ENCODE data around the gene JAG1. TPM values are rescaled to one million over a fixed set of nuclear protein-coding genes. Genes with fewer than 3 reads are reported as not detected.

The JAG1 gene
- total RNA-seq, 1 experiment from 2014 or later, result 176 TPM

DNA sequence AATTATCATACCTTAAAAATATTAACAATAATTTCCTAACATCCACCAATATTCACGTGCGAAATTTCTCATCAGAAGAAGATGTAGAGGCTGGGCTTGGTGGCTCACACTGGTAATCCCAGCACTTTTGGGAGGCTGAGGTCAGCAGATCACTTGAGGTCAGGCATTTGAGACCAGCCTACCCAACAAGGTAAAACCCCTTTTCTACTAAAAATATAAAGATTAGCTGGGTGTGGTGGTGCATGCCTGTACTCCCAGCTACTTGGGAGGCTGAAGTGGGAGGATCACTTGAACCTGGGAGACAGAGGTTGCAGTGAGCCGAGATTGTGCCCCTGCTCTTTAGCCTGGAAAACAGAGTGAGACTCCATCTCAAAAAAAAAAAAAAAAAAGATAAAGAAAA is 36.1 kb upstream of the JAG1 start:
- no peak for DNase-seq
- H3K27me3 ChIP-seq (ENCODE audit: low read length), result no peaks in the 10 kb centered on the region
- no peak overlapping the region; the same call in 1 of the 2 replicates for H3K27ac ChIP-seq (ENCODE audit: low read length)
- no peak overlapping the region for H3K4me3 ChIP-seq (ENCODE audit: low read length)
- no peak overlapping the region for H2AFZ ChIP-seq (ENCODE audit: low read length)
- H3K4me1 ChIP-seq (ENCODE audit: insufficient read depth, low read length), result peaks cover 60% of the 10 kb centered on the region
- no peak overlapping the region for H3K4me2 ChIP-seq (ENCODE audit: low read length)
- no TSS peak for BruUV-seq (replicated peaks)
- intact Hi-C loops (cut with micrococcal nuclease), result loop anchor here (5.0 kb wide), 1 partner anchor 212 kb away; no protein-coding TSS in a partner anchor
- TF ChIP-seq EZH2 (IDR thresholded peaks at IDR 0.05; ENCODE audit: low read length, unreplicated experiment) (no peak), CTCF (conservative IDR thresholded peaks at IDR 0.05; ENCODE audit: low read depth, low read length) (no peak), EZH2phosphoT487 (IDR thresholded peaks at IDR 0.05; ENCODE audit: borderline replicate concordance, low read length) (no peak)
- H3K9ac ChIP-seq (ENCODE audit: low read length), result no peak overlapping the region
- H3K9me2 ChIP-seq (replicated peaks; ENCODE audit: low read length), result no peaks in the 10 kb centered on the region
- H4K20me1 ChIP-seq (ENCODE audit: low read length), result no peaks in the 10 kb centered on the region
- ATAC-seq, result no peak
- H3K36me3 ChIP-seq (ENCODE audit: low read depth, low read length), result no peaks in the 10 kb centered on the region
- no peaks in the 10 kb centered on the region for H3F3A ChIP-seq (ENCODE audit: low read length, unreplicated experiment)
- ChIA-PET POLR2A (ENCODE audit: unreplicated experiment) (no interaction called here), CTCF (no interaction called here)
- no peaks in the 10 kb centered on the region for H3K79me2 ChIP-seq (ENCODE audit: low read length)
- H3K9me3 ChIP-seq (ENCODE audit: low read length), result no peaks in the 10 kb centered on the region

GRCh38 chr20:10708351-10709185 is 34.8 kb upstream of the JAG1 start:
- Histone ChIP-seq H3K27ac (ENCODE audit: low read length) (peak overlapping the region; percentile 79), H3K36me3 (ENCODE audit: low read depth, low read length) (no peaks in the 10 kb centered on the region), H3F3A (ENCODE audit: low read length, unreplicated experiment) (no peaks in the 10 kb centered on the region), H3K9me3 (ENCODE audit: low read length) (no peaks in the 10 kb centered on the region), H3K4me3 (ENCODE audit: low read length) (no peak overlapping the region), H2AFZ (ENCODE audit: low read length) (no peak overlapping the region), H3K79me2 (ENCODE audit: low read length) (no peaks in the 10 kb centered on the region), H4K20me1 (ENCODE audit: low read length) (no peaks in the 10 kb centered on the region), H3K4me2 (ENCODE audit: low read length) (peak overlapping the region; percentile 24), H3K9me2 (replicated peaks; ENCODE audit: low read length) (no peaks in the 10 kb centered on the region), H3K9ac (ENCODE audit: low read length) (peak overlapping the region; percentile 13), H3K4me1 (ENCODE audit: insufficient read depth, low read length) (peaks cover 52% of the 10 kb centered on the region), H3K27me3 (ENCODE audit: low read length) (no peaks in the 10 kb centered on the region)
- DNase-seq, result peak; percentile 92
- ChIA-PET POLR2A (ENCODE audit: unreplicated experiment) (no interaction called here), CTCF (no interaction called here)
- intact Hi-C loops (cut with micrococcal nuclease), result loop anchor here (5.0 kb wide), 1 partner anchor 214 kb away; no protein-coding TSS in a partner anchor
- TF ChIP-seq EZH2phosphoT487 (IDR thresholded peaks at IDR 0.05; ENCODE audit: borderline replicate concordance, low read length) (no peak), EZH2 (IDR thresholded peaks at IDR 0.05; ENCODE audit: low read length, unreplicated experiment) (no peak), CTCF (conservative IDR thresholded peaks at IDR 0.05; ENCODE audit: low read depth, low read length) (no peak)
- no TSS peak for BruUV-seq (replicated peaks)
- peak; percentile 30 for ATAC-seq

GRCh38 chr20:10707791-10708190 is 34.0 kb upstream of the JAG1 start:
- ATAC-seq (no peak), DNase-seq (no peak)
- no peak for TF ChIP-seq EZH2 (IDR thresholded peaks at IDR 0.05; ENCODE audit: low read length, unreplicated experiment)
- TF ChIP-seq CTCF (conservative IDR thresholded peaks at IDR 0.05; ENCODE audit: low read depth, low read length), result no peak
- TF ChIP-seq EZH2phosphoT487 (IDR thresholded peaks at IDR 0.05; ENCODE audit: borderline replicate concordance, low read length), result no peak
- no peak overlapping the region for H2AFZ ChIP-seq (ENCODE audit: low read length)
- CTCF ChIA-PET, result no interaction called here
- no peaks in the 10 kb centered on the region for H3K79me2 ChIP-seq (ENCODE audit: low read length)
- no peaks in the 10 kb centered on the region for H3F3A ChIP-seq (ENCODE audit: low read length, unreplicated experiment)
- H3K4me2 ChIP-seq (ENCODE audit: low read length), result peak overlapping the region; percentile 24
- intact Hi-C loops (cut with micrococcal nuclease), result loop anchor here (2.0 to 5.0 kb wide), 3 partner anchors 33 to 215 kb away; no protein-coding TSS in a partner anchor
- H3K9ac ChIP-seq (ENCODE audit: low read length), result peak overlapping the region; percentile 13
- no peaks in the 10 kb centered on the region for H3K9me2 ChIP-seq (replicated peaks; ENCODE audit: low read length)
- no peaks in the 10 kb centered on the region for H3K27me3 ChIP-seq (ENCODE audit: low read length)
- H3K4me1 ChIP-seq (ENCODE audit: insufficient read depth, low read length), result peaks cover 52% of the 10 kb centered on the region
- peak overlapping the region; percentile 79 for H3K27ac ChIP-seq (ENCODE audit: low read length)
- no peaks in the 10 kb centered on the region for H4K20me1 ChIP-seq (ENCODE audit: low read length)
- no peaks in the 10 kb centered on the region for H3K9me3 ChIP-seq (ENCODE audit: low read length)
- POLR2A ChIA-PET (ENCODE audit: unreplicated experiment), result no interaction called here
- no TSS peak for BruUV-seq (replicated peaks)
- no peaks in the 10 kb centered on the region for H3K36me3 ChIP-seq (ENCODE audit: low read depth, low read length)
- H3K4me3 ChIP-seq (ENCODE audit: low read length), result no peak overlapping the region

Measured in PC-3 (cell line).